H1 (cell line): Measurements from ENCODE around the gene ZNF700. TPM values are rescaled to one million over a fixed set of nuclear protein-coding genes. Genes with fewer than 3 reads are reported as not detected.

Source experiments
- CTCF ChIA-PET: fragments of 300-600 bp; sonication (Branson Sonifier 250); formaldehyde crosslinking; loops from one replicate; lab custom pipeline; 2021; ENCODE audit not compliant: partially characterized antibody; lab: Charles Lee
- POLR2A ChIA-PET: fragments of 300-600 bp; sonication (Branson Sonifier 250); formaldehyde crosslinking; loops from one replicate; lab custom pipeline; 2021; ENCODE audit warnings: inconsistent platforms; ENCODE audit not compliant: partially characterized antibody; lab: Charles Lee
- DNase-seq, 2 experiments: peaks; one replicate each; pipeline versions ENCODE4 v3.0.0 to v3.0.0-alpha.2; 2010 to 2022; ENCODE audit warnings: low spot score in 2 of 2, low read depth in 1 of 2, mixed read lengths in 1 of 2
- FAIRE-seq: peaks from 2 replicates; lab custom pipeline; 2011; peaks lifted over from hg19 to GRCh38; lab: Jason Lieb, UNC
- H2AFZ ChIP-seq: 2 replicates; pipeline ENCODE4 v1.8.1; 2012; ENCODE audit warnings: low read length, inconsistent platforms
- H2AK5ac ChIP-seq: 2 replicates; pipeline ENCODE4 v1.6.1; 2013; ENCODE audit warnings: low read depth, low read length
- H2BK120ac ChIP-seq: replicated peaks from 2 replicates; pipeline ENCODE3; 2013; ENCODE audit warnings: low read depth, low read length, inconsistent platforms
- H2BK12ac ChIP-seq: 2 replicates; pipeline ENCODE4 v1.6.1; 2013; ENCODE audit warnings: low read depth, low read length
- H2BK15ac ChIP-seq: 2 replicates; pipeline ENCODE4 v1.6.1; 2013; ENCODE audit warnings: low read length
- H2BK20ac ChIP-seq: 2 replicates; pipeline ENCODE4 v1.6.1; 2013; ENCODE audit warnings: low read length
- H2BK5ac ChIP-seq: 2 replicates; pipeline ENCODE4 v1.6.1; 2013; ENCODE audit warnings: low read depth, low read length
- H3K14ac ChIP-seq: 2 replicates; pipeline ENCODE4 v1.6.1; 2013; ENCODE audit warnings: inconsistent platforms; ENCODE audit not compliant: insufficient read length
- H3K18ac ChIP-seq: 2 replicates; pipeline ENCODE4 v1.6.1; 2013; ENCODE audit warnings: low read length; ENCODE audit errors: extremely low read depth
- H3K23ac ChIP-seq: 2 replicates; pipeline ENCODE4 v1.6.1; 2013; ENCODE audit warnings: inconsistent platforms; ENCODE audit not compliant: insufficient read length
- H3K23me2 ChIP-seq: 2 replicates; pipeline ENCODE4 v1.6.1; 2013; ENCODE audit warnings: low read depth, low read length
- H3K27ac ChIP-seq: 2 replicates; pipeline ENCODE4 v1.6.1; 2011; ENCODE audit warnings: low read depth, low read length, inconsistent platforms
- H3K27me3 ChIP-seq, 4 experiments: replicated peaks in 1 of 4; 1 replicate in 1 of 4; 2 replicates in 3 of 4; pipeline versions ENCODE4 v1.6.1 to v1.8.1; 2011 to 2013; ENCODE audit warnings: low read length in 3 of 4, mild to moderate bottlenecking in 3 of 4, inconsistent platforms in 2 of 4, mixed read lengths in 2 of 4, moderate library complexity in 1 of 4; ENCODE audit not compliant: control insufficient read depth in 3 of 4, insufficient read depth in 3 of 4; ENCODE audit errors: extremely low read depth in 1 of 4
- H3K36me3 ChIP-seq, 4 experiments: 2 replicates each; pipeline versions ENCODE4 v1.6.1 to v1.8.1; 2011 to 2013; ENCODE audit warnings: mild to moderate bottlenecking in 4 of 4, low read length in 3 of 4, moderate library complexity in 2 of 4, control low read depth in 1 of 4, inconsistent platforms in 1 of 4; ENCODE audit not compliant: insufficient read depth in 4 of 4, control insufficient read depth in 2 of 4
- H3K4ac ChIP-seq: replicated peaks from 2 replicates; pipeline ENCODE3; 2013; ENCODE audit warnings: low read length, low read depth, mixed read lengths, inconsistent platforms; ENCODE audit not compliant: insufficient read length
- H3K4me1 ChIP-seq, 4 experiments: replicated peaks in 1 of 4; 1 replicate in 1 of 4; 2 replicates in 3 of 4; pipeline versions ENCODE4 v1.6.1 to v1.8.1; 2011 to 2013; ENCODE audit warnings: low read length in 3 of 4, inconsistent platforms in 2 of 4, mixed read lengths in 1 of 4; ENCODE audit not compliant: insufficient read depth in 4 of 4, control insufficient read depth in 3 of 4
- H3K4me2 ChIP-seq, 2 experiments: 2 replicates each; pipeline versions ENCODE4 v1.6.1 to v1.8.1; 2011 to 2013; ENCODE audit warnings: low read depth in 2 of 2, low read length in 2 of 2, control low read depth in 1 of 2, inconsistent platforms in 1 of 2, mild to moderate bottlenecking in 1 of 2; ENCODE audit not compliant: insufficient read depth in 1 of 2
- H3K4me3 ChIP-seq, 4 experiments: fragments of 200-600, 300-600 bp in 1 of 4; sonication (generic), shearing (Covaris generic), sonication (Bioruptor Twin) in 1 of 4; 2 replicates each; pipeline versions ENCODE4 v1.5.1 to v1.8.1; 2011 to 2016; ENCODE audit warnings: low read length in 4 of 4, low read depth in 3 of 4, control low read depth in 2 of 4, inconsistent platforms in 2 of 4, mild to moderate bottlenecking in 2 of 4, mixed read lengths in 1 of 4, moderate library complexity in 1 of 4; ENCODE audit not compliant: insufficient read depth in 2 of 4; ENCODE audit errors: extremely low read depth in 1 of 4
- H3K56ac ChIP-seq: replicated peaks from 2 replicates; pipeline ENCODE3; 2013; ENCODE audit warnings: low read depth, mild to moderate bottlenecking, mixed read lengths, low read length, inconsistent platforms; ENCODE audit not compliant: insufficient read length
- H3K79me1 ChIP-seq: 2 replicates; pipeline ENCODE4 v1.6.1; 2013; ENCODE audit warnings: low read depth, low read length, control low read depth
- H3K79me2 ChIP-seq, 2 experiments: 2 replicates each; pipeline versions ENCODE4 v1.6.1 to v1.8.1; 2012 to 2013; ENCODE audit warnings: low read length in 2 of 2, mild to moderate bottlenecking in 2 of 2, inconsistent platforms in 1 of 2; ENCODE audit not compliant: insufficient read depth in 2 of 2, control insufficient read depth in 1 of 2
- H3K9ac ChIP-seq, 4 experiments: replicated peaks in 1 of 4; 1 replicate in 1 of 4; 2 replicates in 3 of 4; pipeline versions ENCODE4 v1.6.1 to v1.8.1; 2011 to 2013; ENCODE audit warnings: low read depth in 3 of 4, low read length in 3 of 4, control low read depth in 2 of 4, mild to moderate bottlenecking in 2 of 4, moderate library complexity in 2 of 4, inconsistent platforms in 1 of 4; ENCODE audit errors: extremely low read depth in 1 of 4
- H3K9me3 ChIP-seq, 2 experiments: 2 replicates each; pipeline versions ENCODE4 v1.6.1 to v1.8.1; 2012 to 2013; ENCODE audit warnings: mild to moderate bottlenecking in 2 of 2, moderate library complexity in 2 of 2, control low read depth in 1 of 2, inconsistent platforms in 1 of 2, low read depth in 1 of 2, low read length in 1 of 2, mixed read lengths in 1 of 2; ENCODE audit not compliant: insufficient read depth in 2 of 2
- H4K20me1 ChIP-seq, 2 experiments: replicated peaks in 1 of 2; 2 replicates each; pipeline versions ENCODE3 to v1.8.1; 2011 to 2013; ENCODE audit warnings: inconsistent platforms in 2 of 2, low read length in 2 of 2, mild to moderate bottlenecking in 1 of 2; ENCODE audit not compliant: insufficient read depth in 2 of 2, control insufficient read depth in 1 of 2
- H4K5ac ChIP-seq: 2 replicates; pipeline ENCODE4 v1.6.1; 2013; ENCODE audit warnings: low read length, low read depth, mixed read lengths, inconsistent platforms; ENCODE audit not compliant: insufficient read length
- H4K8ac ChIP-seq: 2 replicates; pipeline ENCODE4 v1.8.0; 2013; ENCODE audit warnings: mild to moderate bottlenecking, moderate library complexity, low read length, inconsistent platforms; ENCODE audit not compliant: insufficient read depth; ENCODE audit errors: extremely low read depth
- H4K91ac ChIP-seq: replicated peaks from 2 replicates; pipeline ENCODE3; 2013; ENCODE audit warnings: low read length, mixed read lengths, inconsistent platforms; ENCODE audit not compliant: insufficient read length
- CEBPB ChIP-seq: IDR thresholded peaks from 2 replicates; pipeline ENCODE4 v1.6.1; 2012; ENCODE audit warnings: low read depth, low read length
- HDAC6 ChIP-seq: IDR thresholded peaks from one replicate; pipeline ENCODE4 v1.7.1; 2012; ENCODE audit warnings: low read depth, mild to moderate bottlenecking, inconsistent platforms, low read length, moderate library complexity
- RBBP5 ChIP-seq: IDR thresholded peaks from 2 replicates; pipeline ENCODE4 v1.7.1; 2012; ENCODE audit warnings: low read depth, mild to moderate bottlenecking, inconsistent platforms, low read length, moderate library complexity, borderline replicate concordance
- SIRT6 ChIP-seq: IDR thresholded peaks from one replicate; pipeline ENCODE4 v1.7.1; 2012; ENCODE audit warnings: low read length, inconsistent platforms
- SP2 ChIP-seq: IDR thresholded peaks from 2 replicates; pipeline ENCODE4 v1.6.1; 2012; ENCODE audit warnings: mild to moderate bottlenecking, low read length, inconsistent platforms
- WGBS, 2 experiments: shearing (Covaris generic) in 1 of 2; methylation state at CpG; one replicate each; pipeline versions ENCODE4 v1.1.6 to v1.1.7; 2013 to 2015; ENCODE audit warnings: low lambda C conversion rate in 2 of 2, mixed read lengths in 2 of 2, inconsistent platforms in 1 of 2, low coverage in 1 of 2, missing lambda C conversion rate in 1 of 2; ENCODE audit not compliant: insufficient replicate concordance in 2 of 2, insufficient coverage in 1 of 2, insufficient read length in 1 of 2; ENCODE audit errors: extremely low coverage in 1 of 2, missing lambda C conversion rate in 1 of 2; 5-methylcytosine and 5-hydroxymethylcytosine counted together
- polyA plus RNA-seq, 7 experiments: library from polyadenylated mRNA; depleted of rRNA in 3 of 7; stranded (reverse) in 5 of 7; unstranded in 2 of 7; fragments of >200 nt in 5 of 7; fragments of 200-250 nt in 2 of 7; gene quantifications; 1 replicate in 5 of 7; 2 replicates in 1 of 7; 4 replicates in 1 of 7; pipeline versions ENCODE4 v1.2.1 to v1.2.3, GENCODE V29; 2011 to 2013; ENCODE audit warnings: missing spikeins in 2 of 7, mixed read lengths in 2 of 7
- total RNA-seq: library from RNA; stranded (reverse); fragmentation: NEBNext Ultra II Directional; extraction: Animal tissue kit (Norgen Biotek cat#: 25700); gene quantifications from 2 replicates; pipeline ENCODE4 v1.2.1, GENCODE V29; 2021

Gene ZNF700
- total and polyA plus RNA-seq, 2 of the 8 experiments (the other 6 are each of a cell fraction or from before 2014, with no cell fraction given): 3.0 to 10.5 TPM

DNA sequence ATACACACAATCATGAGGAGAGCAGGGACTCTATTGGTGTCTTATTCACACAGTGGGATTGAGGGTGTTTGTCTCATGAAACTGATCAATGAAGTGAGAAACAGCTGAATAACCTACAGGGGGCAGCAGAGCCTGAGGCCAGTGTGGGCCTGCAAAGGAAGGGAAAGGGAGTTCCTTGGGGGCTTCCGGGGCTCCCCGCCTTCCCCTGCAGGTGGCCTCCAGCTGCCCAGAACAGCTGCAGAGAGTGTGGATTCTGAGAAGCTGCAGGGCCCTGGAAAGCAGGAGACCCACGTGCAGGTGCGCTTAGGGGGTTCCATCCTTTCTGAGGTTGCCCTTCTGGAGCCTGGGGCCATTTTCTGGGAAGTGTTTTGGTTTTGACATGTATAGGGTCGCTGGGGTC is 60.1 kb downstream of the ZNF700 start:
- Histone ChIP-seq H3K27ac (no peak overlapping the region), H3K56ac (no peak overlapping the region), H2BK120ac (no peak overlapping the region), H2BK20ac (no peak overlapping the region), H3K4me2 (0 out of 4 replicates have a peak overlapping the region, but pooled peaks of 1 of the 2 experiments have one; percentile 20), H4K8ac (no peak overlapping the region; the same call in 1 of the 2 replicates), H2BK15ac (no peak overlapping the region), H3K36me3 (peaks cover 0 to 5% (median 2%) of the 10 kb centered on the region in 4 experiments; a peak in 2 of 8 replicates), H3K4me1 (peaks cover 0 to 5% (median 0%) of the 10 kb centered on the region in 4 experiments; a peak in 4 of 7 replicates), H3K9me3 (peaks cover 22 to 32% of the 10 kb centered on the region in 2 experiments), H3K4ac (no peak overlapping the region), H2AFZ (no peak overlapping the region), H2AK5ac (no peak overlapping the region), H3K79me2 (peaks cover 0 to 9% of the 10 kb centered on the region in 2 experiments; a peak in 2 of 4 replicates), H4K20me1 (no peaks in the 10 kb centered on the region), H3K27me3 (no peaks in the 10 kb centered on the region), H4K91ac (no peak overlapping the region), H3K23me2 (peaks cover 7% of the 10 kb centered on the region; the same call in 1 of the 2 replicates), H3K23ac (no peak overlapping the region), H3K9ac (no peak overlapping the region), H3K14ac (no peak overlapping the region), H3K79me1 (no peaks in the 10 kb centered on the region), H2BK12ac (no peak overlapping the region), H4K5ac (no peak overlapping the region), H2BK5ac (no peak overlapping the region), H3K18ac (no peak overlapping the region), H3K4me3 (no peak overlapping the region)
- DNase-seq: peak in 1 of 2 experiments; percentile 72
- CTCF ChIA-PET: interaction anchor here (0.6 to 13.7 kb wide), 25 partner anchors 8 to 541 kb away, joined by 3 to 169 read pairs (median 5); partner anchors contain the start of genes ELOF1, ZNF20, ZNF491 and ZNF69
- no peak for FAIRE-seq
- WGBS, 2 experiments: 33% methylated on average over 5 of the region's 5 CpGs; no CpG with 5 or more reads in 1 of the 2 experiments
- POLR2A ChIA-PET: interaction anchor here (0.6 to 5.9 kb wide), 9 partner anchors 8 to 171 kb away, joined by 3 to 72 read pairs (median 5); partner anchors contain the start of genes ZNF433, ZNF625, ZNF700 and ZNF763
- TF ChIP-seq RBBP5: no peak
- TF ChIP-seq CEBPB: no peak
- TF ChIP-seq SP2: no peak
- no peak for TF ChIP-seq HDAC6
- no peak for TF ChIP-seq SIRT6
